ENCODE data around the gene GGTA1. TPM values are rescaled to one million over a fixed set of nuclear protein-coding genes. Genes with fewer than 3 reads are reported as not detected.
A peak's percentile ranks its signal among the peaks of the same experiment; 100 is the strongest.

The GGTA1 gene
- total RNA-seq, result 0.12 and 0.16 TPM in 2 replicates

DNA sequence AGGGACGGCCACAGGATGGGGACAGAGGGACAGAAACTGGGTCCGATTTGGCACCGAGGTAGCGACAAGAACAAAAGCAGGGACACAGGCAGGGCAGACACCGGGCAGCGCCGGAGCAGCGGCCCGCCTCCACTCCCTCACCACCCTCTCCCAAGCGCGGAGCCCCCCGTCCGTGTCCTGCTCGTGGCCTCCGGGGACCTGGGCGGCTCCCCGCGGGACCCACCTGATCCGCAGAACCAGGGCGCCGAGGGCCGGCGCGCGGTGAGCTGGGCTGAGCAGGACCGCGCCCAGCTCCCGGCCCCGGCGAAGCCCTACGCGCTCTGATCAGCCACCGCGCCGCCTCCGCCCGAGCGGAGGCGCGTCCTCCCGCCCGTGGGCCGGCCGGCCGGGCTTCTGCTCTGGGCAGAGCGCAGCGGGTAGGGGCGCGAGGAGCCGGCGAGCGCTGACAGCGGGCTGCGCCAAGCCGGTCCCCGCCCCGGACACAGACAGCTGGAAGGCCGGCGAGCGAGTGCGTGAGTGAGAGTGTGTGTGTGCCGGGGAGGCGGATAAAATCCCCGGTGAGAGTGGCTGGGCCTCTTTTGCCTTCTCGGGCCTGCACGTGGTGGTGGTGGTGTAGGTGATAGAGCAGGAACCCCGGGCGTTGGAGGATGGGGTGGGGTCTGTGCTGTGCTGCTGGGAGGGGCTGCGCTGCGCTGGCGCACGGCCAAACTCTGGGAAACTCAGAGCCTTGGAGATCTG, at the start of gene GGTA1:
TSS of gene GGTA1 (minus strand) at position 418 of the 738 bp plus-strand sequence. CDS start 31,922 bp downstream, outside the sequence.
- Mint-ChIP-seq H3K27ac (peak within 1 kb of the TSS; percentile 29), H3K4me1 (ENCODE audit: low read depth) (peaks cover 22% of the 10 kb centered on the region), H3K9me3 (peaks cover 10% of the 10 kb centered on the region), H3K27me3 (ENCODE audit: insufficient read depth) (peaks cover 64% of the 10 kb centered on the region), H3K36me3 (ENCODE audit: low read depth) (no peaks in the 10 kb centered on the region), H3K4me3 (peak within 1 kb of the TSS; percentile 75)
- no peak for DNase-seq (ENCODE audit: low spot score)
- intact Hi-C loops (cut with micrococcal nuclease), result no loop called here

DNA sequence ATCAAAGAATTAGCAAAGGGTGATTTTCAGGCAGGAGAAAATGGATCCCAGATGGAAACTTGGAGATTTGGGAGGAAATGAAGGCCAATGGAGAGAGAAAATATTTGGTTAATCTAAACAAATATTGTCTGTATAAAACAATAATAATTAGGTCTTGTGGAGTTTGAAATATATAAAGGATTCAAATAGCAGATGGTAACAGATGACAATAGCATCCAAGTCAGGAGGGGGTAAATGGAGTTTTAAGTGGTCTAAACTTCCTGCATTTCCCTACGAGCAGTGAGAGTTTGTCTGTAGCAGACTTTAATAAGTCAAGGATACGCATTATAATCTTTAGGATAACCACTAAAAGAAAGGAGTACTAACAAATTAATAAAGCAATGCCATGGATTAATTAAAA, 49.0 kb upstream of the GGTA1 start:
- Mint-ChIP-seq H3K9me3 (no peaks in the 10 kb centered on the region), H3K4me3 (no peak overlapping the region), H3K4me1 (ENCODE audit: low read depth) (no peaks in the 10 kb centered on the region), H3K36me3 (ENCODE audit: low read depth) (no peaks in the 10 kb centered on the region), H3K27ac (no peak overlapping the region), H3K27me3 (ENCODE audit: insufficient read depth) (peaks cover 4% of the 10 kb centered on the region)
- no peak for DNase-seq (ENCODE audit: low spot score)
- intact Hi-C loops (cut with micrococcal nuclease), result loop anchor here (5.0 to 10.0 kb wide), 2 partner anchors 149 to 196 kb away; no protein-coding TSS in a partner anchor

DNA sequence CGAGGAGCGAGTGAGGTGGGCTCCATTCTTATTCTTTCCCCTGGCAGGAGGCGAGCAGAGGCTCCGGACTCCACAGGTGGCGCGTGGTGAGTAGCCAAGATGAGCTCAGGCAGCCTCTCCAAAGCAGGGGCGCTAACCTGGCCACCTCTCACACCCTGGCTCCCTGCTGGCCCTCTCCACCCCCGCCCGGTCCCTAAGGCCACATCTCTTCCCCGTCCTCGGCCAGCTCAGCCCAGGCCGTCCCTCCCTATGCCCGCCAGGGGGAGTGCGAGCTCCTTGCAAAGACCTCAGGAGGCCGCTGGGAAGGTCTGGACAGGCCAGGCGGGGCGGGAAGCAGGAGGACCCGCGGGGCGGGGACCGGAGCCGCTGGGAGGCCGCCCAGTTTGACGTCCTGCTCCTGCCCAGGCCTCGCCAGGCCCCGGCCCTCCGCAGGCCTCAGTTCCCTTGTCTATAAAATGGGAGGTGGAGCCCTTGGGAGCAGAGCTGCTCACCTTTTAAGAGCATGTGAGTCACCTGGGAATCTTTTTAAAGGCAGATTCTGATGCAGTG, 46.3 kb upstream of the GGTA1 start:
- Mint-ChIP-seq H3K27me3 (ENCODE audit: insufficient read depth) (peaks cover 1% of the 10 kb centered on the region), H3K27ac (no peak overlapping the region), H3K4me1 (ENCODE audit: low read depth) (no peaks in the 10 kb centered on the region), H3K36me3 (ENCODE audit: low read depth) (no peaks in the 10 kb centered on the region), H3K9me3 (no peaks in the 10 kb centered on the region), H3K4me3 (no peak overlapping the region)
- intact Hi-C loops (cut with micrococcal nuclease), result loop anchor here (1.0 to 10.0 kb wide), 3 partner anchors 151 to 446 kb away; no protein-coding TSS in a partner anchor
- DNase-seq (ENCODE audit: low spot score), result peak; percentile 46

DNA sequence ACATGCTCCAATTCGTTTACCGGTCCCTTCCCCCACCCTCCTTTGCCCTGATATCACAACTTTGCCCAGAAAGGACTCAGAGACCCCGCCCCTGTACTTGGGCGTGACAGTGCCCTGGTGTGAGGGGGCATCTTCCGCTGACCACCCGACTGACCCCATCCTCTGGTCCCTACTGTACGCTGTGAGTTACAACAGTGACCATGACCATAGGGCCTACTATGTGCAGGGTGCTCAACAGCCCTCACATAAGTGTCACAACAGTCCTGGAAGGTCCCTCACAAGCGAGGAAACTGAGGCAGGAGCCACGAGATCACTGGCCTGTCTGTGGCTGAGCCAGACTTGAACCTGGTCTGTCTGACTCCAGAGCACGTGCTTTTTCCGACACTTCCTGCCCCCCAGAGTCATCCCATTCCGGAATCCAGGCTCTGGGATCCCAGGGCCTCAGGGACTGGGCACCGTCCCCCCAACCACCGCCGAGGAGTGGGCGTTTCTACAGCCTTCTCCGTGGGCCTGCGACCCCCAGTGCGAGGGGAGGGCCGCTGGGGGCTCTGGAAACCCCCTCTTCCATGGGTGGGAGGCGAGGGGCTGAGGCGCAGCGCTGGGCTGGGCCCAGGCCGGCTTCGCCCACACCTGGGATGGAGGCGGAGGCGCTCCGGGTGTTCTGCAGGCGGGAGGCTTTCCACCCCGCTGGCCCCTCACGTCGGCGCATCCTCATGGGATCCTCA, 45.7 kb upstream of the GGTA1 start:
- no peak for DNase-seq (ENCODE audit: low spot score)
- Mint-ChIP-seq H3K27me3 (ENCODE audit: insufficient read depth) (no peaks in the 10 kb centered on the region), H3K4me3 (no peak overlapping the region), H3K9me3 (no peaks in the 10 kb centered on the region), H3K4me1 (ENCODE audit: low read depth) (no peaks in the 10 kb centered on the region), H3K36me3 (ENCODE audit: low read depth) (no peaks in the 10 kb centered on the region), H3K27ac (no peak overlapping the region)
- intact Hi-C loops (cut with micrococcal nuclease), result loop anchor here (5.0 to 10.0 kb wide), 2 partner anchors 152 to 199 kb away; no protein-coding TSS in a partner anchor

DNA sequence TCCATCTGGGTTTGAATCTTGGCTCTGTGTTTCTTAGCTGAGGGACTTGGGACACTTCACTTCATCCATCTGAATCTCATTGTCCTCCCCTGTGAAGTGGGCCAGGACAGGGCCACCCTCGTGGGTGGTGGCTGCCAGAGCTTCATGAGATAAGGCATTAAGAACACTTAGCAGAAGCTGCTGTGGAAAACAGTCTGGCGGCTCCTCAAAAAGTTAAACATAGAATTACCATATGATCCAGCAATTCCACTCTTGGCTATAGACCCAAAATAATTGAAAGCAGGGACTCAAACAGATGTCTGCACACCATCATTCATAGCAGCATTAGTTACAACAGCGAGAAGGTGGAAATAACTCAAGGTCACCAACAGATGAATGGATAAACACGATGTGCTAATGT, 42.4 kb upstream of the GGTA1 start:
- H3K27me3 Mint-ChIP-seq (ENCODE audit: insufficient read depth), result peaks cover 5% of the 10 kb centered on the region
- H3K4me3 Mint-ChIP-seq, result no peak overlapping the region
- DNase-seq (ENCODE audit: low spot score), result no peak
- H3K9me3 Mint-ChIP-seq, result no peaks in the 10 kb centered on the region
- no peaks in the 10 kb centered on the region for H3K4me1 Mint-ChIP-seq (ENCODE audit: low read depth)
- no peaks in the 10 kb centered on the region for H3K36me3 Mint-ChIP-seq (ENCODE audit: low read depth)
- H3K27ac Mint-ChIP-seq, result no peak overlapping the region
- intact Hi-C loops (cut with micrococcal nuclease), result loop anchor here (10.0 kb wide), 1 partner anchor 203 kb away; no protein-coding TSS in a partner anchor

DNA sequence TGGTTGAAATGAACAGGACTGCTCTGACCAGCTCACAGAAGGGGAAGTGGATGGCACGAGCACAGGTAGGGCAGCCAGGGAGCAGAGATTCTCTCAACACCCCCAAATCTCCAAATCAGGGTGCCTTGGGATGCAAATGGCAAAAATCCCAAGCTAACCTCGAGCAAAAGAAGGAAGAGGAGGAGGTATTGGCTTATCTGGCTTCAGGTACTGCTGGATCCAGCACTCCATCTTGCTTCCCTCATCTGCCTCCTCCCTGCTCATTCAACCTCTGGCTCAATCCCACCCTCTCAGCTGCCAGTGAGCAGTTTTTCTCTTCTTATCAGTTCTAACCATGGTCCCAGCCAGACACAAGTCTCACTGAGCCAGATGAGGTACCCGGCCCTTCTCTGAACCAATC, 41.6 kb upstream of the GGTA1 start:
- H3K27ac Mint-ChIP-seq, result no peak overlapping the region
- DNase-seq (ENCODE audit: low spot score), result no peak
- H3K27me3 Mint-ChIP-seq (ENCODE audit: insufficient read depth), result peaks cover 5% of the 10 kb centered on the region
- no peak overlapping the region for H3K4me3 Mint-ChIP-seq
- H3K4me1 Mint-ChIP-seq (ENCODE audit: low read depth), result no peaks in the 10 kb centered on the region
- intact Hi-C loops (cut with micrococcal nuclease), result loop anchor here (10.0 kb wide), 1 partner anchor 204 kb away; no protein-coding TSS in a partner anchor
- no peaks in the 10 kb centered on the region for H3K9me3 Mint-ChIP-seq
- no peaks in the 10 kb centered on the region for H3K36me3 Mint-ChIP-seq (ENCODE audit: low read depth)

DNA sequence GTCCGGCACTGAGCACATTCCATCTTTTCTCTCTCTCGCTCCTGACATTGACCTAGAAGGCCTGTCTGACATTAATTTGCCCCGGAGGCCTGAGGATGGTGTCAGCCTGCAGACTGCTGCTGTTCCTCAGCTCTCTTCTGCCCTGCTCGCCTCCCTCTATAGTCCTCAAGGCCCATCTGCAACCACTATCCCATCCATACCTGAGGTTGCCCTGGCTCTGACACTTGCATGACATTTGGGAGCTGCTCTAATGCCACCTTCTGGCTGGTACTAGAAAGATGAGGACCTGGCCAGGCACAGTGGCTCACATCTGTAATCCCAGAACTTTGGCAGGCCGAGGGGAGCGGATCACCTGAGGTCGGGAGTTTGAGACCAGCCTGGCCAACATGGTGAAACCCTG, 38.6 kb upstream of the GGTA1 start:
- H3K4me3 Mint-ChIP-seq, result no peak overlapping the region
- H3K27me3 Mint-ChIP-seq (ENCODE audit: insufficient read depth), result peaks cover 5% of the 10 kb centered on the region
- H3K27ac Mint-ChIP-seq, result no peak overlapping the region
- no peaks in the 10 kb centered on the region for H3K36me3 Mint-ChIP-seq (ENCODE audit: low read depth)
- H3K9me3 Mint-ChIP-seq, result no peaks in the 10 kb centered on the region
- intact Hi-C loops (cut with micrococcal nuclease), result loop anchor here (1.0 kb wide), 1 partner anchor 92 kb away; no protein-coding TSS in a partner anchor
- H3K4me1 Mint-ChIP-seq (ENCODE audit: low read depth), result no peaks in the 10 kb centered on the region
- no peak for DNase-seq (ENCODE audit: low spot score)

DNA sequence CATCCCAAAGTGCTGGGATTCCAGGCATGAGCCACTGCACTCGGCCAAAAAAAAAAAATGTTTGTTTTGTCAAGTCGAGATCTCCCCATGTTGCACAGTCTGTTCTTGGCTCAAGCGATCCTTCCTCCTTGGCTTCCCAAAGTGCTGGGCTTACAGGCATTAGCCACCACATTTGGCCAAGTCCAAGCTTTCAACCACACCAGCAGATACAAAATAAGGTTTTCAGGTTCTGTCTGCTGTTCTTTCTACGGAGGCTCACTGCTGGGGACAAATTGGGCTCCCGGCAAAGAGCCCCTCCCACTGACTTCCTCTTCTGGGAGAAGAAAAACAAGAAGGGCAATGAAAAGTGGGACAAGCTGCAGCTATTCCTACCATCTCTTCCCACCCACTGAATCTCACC, 37.6 kb upstream of the GGTA1 start:
- no peaks in the 10 kb centered on the region for H3K9me3 Mint-ChIP-seq
- peaks cover 5% of the 10 kb centered on the region for H3K27me3 Mint-ChIP-seq (ENCODE audit: insufficient read depth)
- H3K36me3 Mint-ChIP-seq (ENCODE audit: low read depth), result no peaks in the 10 kb centered on the region
- no peak overlapping the region for H3K27ac Mint-ChIP-seq
- no peaks in the 10 kb centered on the region for H3K4me1 Mint-ChIP-seq (ENCODE audit: low read depth)
- intact Hi-C loops (cut with micrococcal nuclease), result no loop called here
- DNase-seq (ENCODE audit: low spot score), result no peak
- H3K4me3 Mint-ChIP-seq, result no peak overlapping the region

DNA sequence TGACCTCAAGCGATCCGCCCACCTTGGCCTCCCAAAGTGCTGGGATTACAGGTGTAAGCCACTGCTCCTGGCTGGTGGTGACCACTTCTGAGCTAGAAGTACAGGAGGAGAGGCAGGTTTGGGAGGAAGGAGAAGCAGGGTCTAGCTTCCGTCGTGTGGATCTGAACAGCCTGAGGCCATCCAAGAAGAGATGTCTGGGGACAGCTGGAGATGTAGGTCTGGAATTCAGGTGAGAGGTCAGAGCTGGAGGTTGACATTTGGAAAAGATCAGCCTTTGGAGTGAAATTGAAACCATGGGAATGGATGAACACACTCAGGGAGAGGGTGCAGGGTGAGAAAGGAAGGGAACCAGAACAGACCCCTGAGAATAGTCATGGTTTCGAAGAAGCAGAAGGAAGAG, 33.2 kb upstream of the GGTA1 start:
- Mint-ChIP-seq H3K36me3 (ENCODE audit: low read depth) (no peaks in the 10 kb centered on the region), H3K4me1 (ENCODE audit: low read depth) (no peaks in the 10 kb centered on the region), H3K9me3 (no peaks in the 10 kb centered on the region), H3K27me3 (ENCODE audit: insufficient read depth) (no peaks in the 10 kb centered on the region), H3K4me3 (no peak overlapping the region), H3K27ac (no peak overlapping the region)
- DNase-seq (ENCODE audit: low spot score), result no peak
- intact Hi-C loops (cut with micrococcal nuclease), result no loop called here

DNA sequence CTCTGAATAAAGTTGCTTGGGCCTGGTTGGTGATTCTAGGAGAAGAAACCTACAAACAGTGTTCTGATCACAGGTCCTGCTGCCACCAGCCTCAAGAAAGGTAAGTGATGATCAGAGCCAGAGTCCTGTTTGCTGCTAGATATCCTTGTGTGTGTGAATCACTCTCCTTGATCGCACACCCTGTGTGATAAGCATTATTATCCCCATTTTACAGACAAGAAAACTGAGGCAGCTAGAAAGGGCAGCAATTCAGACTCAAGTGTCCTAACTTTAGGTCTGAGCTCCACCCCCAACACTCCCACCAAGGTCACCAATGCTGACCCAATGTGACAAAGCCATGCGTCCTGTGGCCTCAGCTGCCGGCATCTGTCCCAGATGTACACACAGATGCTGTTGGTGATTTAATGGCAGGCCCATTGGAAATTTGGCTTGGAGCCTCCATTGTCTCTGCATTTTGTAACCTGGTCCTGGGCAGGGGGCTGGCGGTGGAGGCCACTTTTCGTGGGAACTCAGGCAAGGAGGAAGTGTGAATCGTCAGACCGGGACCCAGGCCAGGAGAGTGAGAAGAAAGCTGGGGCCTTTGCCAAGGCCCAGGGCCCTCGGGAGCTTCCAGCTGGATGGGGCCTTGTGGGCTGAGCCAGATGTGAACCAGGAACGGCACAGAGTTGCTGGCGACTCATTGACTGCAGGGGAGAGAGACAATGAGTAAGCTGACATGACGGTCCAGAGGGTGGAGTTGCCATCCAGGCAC, 29.8 kb upstream of the GGTA1 start:
- H3K9me3 Mint-ChIP-seq, result no peaks in the 10 kb centered on the region
- no peak overlapping the region for H3K4me3 Mint-ChIP-seq
- H3K4me1 Mint-ChIP-seq (ENCODE audit: low read depth), result no peaks in the 10 kb centered on the region
- peaks cover 2% of the 10 kb centered on the region for H3K27me3 Mint-ChIP-seq (ENCODE audit: insufficient read depth)
- DNase-seq (ENCODE audit: low spot score), result no peak
- H3K27ac Mint-ChIP-seq, result no peak overlapping the region
- intact Hi-C loops (cut with micrococcal nuclease), result no loop called here
- H3K36me3 Mint-ChIP-seq (ENCODE audit: low read depth), result no peaks in the 10 kb centered on the region

DNA sequence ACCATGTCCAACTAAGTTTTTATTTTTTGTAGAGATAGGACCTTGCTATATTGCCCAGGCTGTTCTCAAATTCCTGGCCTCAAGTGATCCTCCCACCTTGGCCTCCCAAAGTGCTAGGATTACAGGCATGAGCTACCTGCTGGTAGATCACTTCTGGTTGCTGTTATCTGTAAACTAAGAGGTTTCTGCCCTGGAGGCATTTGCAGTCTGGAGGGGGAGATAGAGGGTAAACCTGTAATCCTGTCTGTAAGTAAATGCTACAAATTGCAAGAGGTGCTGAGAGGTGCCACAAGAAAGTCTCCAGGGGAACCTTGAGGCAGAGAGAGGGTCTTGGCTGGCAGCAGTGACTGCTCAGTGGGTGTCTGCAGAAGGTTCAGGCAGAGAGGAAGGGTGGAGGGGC, 29.0 kb upstream of the GGTA1 start:
- DNase-seq (ENCODE audit: low spot score), result no peak
- Mint-ChIP-seq H3K4me1 (ENCODE audit: low read depth) (no peaks in the 10 kb centered on the region), H3K27me3 (ENCODE audit: insufficient read depth) (peaks cover 2% of the 10 kb centered on the region), H3K4me3 (no peak overlapping the region), H3K9me3 (no peaks in the 10 kb centered on the region), H3K27ac (no peak overlapping the region), H3K36me3 (ENCODE audit: low read depth) (no peaks in the 10 kb centered on the region)
- intact Hi-C loops (cut with micrococcal nuclease), result no loop called here

DNA sequence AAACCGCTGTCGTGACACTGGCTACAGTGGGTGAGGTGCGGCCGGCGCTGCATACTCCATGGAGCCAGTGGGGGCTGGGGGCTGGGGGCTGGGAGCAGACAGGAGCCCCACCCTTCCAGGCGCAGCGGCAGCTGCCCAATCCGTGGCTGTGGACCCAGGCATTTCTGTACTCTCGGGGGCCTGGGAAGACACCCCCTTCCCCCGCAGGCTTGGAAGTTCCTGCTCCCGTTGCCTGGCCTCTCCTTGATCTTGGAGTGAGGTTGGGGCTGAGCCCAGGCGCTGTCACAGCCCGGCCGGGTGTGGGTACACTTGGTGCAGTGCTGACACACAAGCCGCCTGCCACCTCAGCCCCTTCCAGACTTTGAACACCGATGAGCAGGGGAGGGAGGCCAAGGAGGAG, 27.7 kb upstream of the GGTA1 start:
- peaks cover 2% of the 10 kb centered on the region for H3K27me3 Mint-ChIP-seq (ENCODE audit: insufficient read depth)
- peaks cover 3% of the 10 kb centered on the region for H3K9me3 Mint-ChIP-seq
- no peak for DNase-seq (ENCODE audit: low spot score)
- intact Hi-C loops (cut with micrococcal nuclease), result no loop called here
- no peak overlapping the region for H3K4me3 Mint-ChIP-seq
- peaks cover 2% of the 10 kb centered on the region for H3K36me3 Mint-ChIP-seq (ENCODE audit: low read depth)
- no peak overlapping the region for H3K27ac Mint-ChIP-seq
- H3K4me1 Mint-ChIP-seq (ENCODE audit: low read depth), result no peaks in the 10 kb centered on the region
